VCaP (cell line): ENCODE data around the gene LBX2.

Experiments used
- H3K27ac ChIP-seq: fragments of 450-650 bp; 2 replicates; pipeline ENCODE4 v1.5.1; 2017
- CTCF ChIP-seq: fragments of 450-650 bp; conservative IDR thresholded peaks from 2 replicates; pipeline ENCODE4 v1.5.1; 2017; ENCODE audit warnings: mild to moderate bottlenecking, moderate library complexity

LBX2 gene

GRCh38 chr2:74505448-74506246 is 6.2 kb upstream of the LBX2 start:
- no peak for TF ChIP-seq CTCF
- H3K27ac ChIP-seq: peak overlapping the region; percentile 98; the same call in 1 of the 2 replicates

DNA sequence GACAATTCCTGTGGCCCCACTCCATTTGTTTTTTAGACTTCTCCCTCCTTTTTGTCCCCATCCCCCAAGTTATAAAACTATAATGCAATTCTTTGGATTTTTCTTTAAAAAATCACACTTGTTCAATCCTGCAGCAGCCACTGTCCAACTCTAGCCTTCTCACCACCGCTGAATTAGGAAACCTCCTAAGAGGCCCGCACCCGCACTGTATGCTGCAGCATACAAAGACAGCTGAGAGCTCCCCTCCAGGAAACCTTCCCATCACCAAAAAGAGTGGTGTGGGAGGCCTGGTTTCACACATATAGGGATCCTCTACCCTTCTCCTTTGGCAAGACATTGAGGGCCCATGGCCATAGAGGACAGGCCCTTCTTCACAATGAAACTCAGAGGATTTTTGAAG is 5.2 kb upstream of the LBX2 start:
- H3K27ac ChIP-seq: no peak overlapping the region
- TF ChIP-seq CTCF: no peak

- TF ChIP-seq CTCF: no peak
- no peak overlapping the region for H3K27ac ChIP-seq
Observed at GRCh38 chr2:74503506-74504475, 4.4 kb upstream of the LBX2 start.

DNA sequence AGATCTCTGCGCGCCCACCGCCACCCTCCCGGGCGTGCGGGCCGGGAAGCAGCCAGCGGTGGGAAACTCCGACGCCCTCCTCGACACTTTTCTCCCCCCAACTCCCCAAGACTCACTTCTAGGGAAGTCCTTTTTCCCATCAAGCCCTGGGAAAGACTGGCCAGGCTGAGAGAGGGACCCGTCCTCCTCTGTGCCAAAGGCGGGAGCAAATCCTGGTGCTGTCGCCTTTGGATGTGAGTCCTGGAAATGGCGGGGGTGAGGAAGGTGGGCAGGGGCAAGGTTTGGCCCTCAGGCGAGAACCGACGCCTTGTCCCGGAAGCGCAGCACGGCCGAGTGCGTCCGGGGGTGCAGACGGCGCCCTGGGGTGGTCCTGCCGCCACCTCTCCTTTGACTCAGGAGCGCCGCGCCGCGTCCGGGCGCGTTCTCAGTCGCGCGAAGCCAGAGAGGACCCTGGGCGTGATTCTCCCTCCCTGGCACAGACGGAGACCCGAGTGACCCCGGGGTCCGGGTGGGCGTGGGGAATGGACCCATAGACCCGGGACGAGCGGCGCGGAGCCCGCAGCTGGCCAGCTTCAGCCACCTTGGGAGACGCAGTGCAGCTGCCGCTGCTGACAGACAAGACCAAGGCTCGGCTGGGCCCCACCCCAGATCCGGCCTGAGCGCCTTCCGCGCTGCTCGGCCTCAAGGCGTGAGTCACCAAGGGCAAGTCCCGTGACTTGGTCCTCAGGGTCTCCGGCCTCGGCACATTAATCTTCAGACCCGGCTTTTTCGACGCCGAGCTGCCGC is 3.5 kb upstream of the LBX2 start:
- H3K27ac ChIP-seq: no peak overlapping the region
- TF ChIP-seq CTCF: no peak

DNA sequence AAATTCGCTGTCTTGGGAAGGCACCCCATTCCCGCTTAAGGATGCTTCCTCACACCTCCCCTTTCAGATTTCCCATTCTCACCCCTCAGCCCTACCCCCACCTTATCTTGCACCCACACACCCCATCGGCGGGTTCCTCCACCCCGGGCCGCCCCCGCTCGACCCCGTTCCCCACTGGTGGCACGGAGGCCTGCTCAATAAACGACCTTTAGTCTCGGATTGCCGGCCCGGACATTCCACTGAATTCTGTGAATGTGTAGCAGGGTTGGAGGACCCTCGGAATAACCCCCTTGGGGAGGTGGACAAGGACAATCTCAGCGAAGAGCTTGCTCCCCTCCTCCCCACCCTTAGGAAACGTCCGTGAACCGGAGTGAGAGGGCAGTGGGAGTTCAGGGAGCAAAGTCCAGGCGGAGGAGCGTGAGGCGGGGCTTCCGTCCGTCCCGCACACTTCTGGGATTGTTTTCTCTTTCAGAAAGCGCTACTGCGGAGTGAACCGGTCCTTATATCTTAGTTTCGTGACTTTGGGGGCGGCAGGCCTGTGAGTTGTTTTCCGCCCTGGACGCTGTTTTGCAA is 2.8 kb upstream of the LBX2 start:
- TF ChIP-seq CTCF: no peak
- H3K27ac ChIP-seq: no peak overlapping the region

DNA sequence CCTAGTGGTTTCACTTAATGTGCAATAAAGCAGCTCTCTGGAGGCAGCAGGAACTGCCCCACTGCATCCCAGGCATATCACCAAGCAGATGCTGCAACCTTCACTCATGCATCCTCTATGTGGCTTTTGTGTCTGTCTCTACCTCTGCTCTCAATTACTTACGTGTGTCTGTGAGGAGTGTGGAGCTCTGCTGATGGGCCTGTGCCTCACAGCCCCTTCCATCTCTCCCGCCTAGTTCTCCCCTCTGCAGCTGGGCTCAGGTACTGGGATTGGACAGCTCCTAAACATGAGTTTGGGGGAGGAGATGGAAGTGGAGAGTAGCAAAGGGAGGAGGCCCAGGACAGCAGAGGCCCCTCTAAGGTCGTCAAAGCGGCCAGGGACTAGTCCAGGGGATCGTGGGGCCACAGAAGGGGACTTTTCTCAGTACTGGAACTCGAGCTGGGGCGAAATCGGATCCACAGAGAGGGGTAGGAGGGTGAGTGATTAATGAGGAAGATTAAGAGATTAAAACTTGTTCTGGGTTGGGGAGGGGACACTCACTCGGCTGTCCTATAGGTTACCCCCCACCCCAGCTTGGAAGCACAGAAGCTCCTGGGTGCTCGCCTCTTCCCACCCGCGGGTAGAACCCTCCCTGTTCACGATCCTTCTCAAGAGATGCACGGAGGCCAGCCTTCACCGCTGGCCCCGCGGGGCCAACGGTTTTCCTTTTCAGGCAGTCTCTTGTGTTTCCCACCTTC is 2.1 kb upstream of the LBX2 start:
- no peak for TF ChIP-seq CTCF
- no peak overlapping the region for H3K27ac ChIP-seq
